ENCODE measurements around the gene SPAG9.

DNA sequence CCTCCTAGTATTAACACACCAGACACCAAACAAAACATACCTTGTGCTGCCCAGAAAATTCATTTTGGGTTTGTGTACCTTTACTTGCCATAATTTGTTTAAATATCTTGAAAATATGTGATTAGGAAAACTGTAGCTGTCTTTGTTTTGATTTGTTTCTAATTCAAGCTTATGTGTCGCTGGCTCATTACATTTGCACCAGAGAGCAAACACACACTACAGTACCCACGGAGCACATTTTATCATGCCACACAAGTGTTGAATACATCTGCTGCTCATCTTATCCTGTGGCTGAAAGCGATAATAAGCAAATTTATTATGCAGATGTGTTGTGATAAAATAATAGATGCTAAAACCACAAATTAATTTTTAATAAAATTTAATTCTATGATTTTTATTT lies 63.1 kb downstream of the SPAG9 start:
- TF ChIP-seq POLR2AphosphoS5 (IDR thresholded peaks at IDR 0.05; ENCODE audit: borderline replicate concordance, low read depth, low read length) (no peak), EZH2 (IDR thresholded peaks at IDR 0.05) (no peak)
